T1000 (cell line): Measurements from ENCODE around the gene RNF213.
A peak's percentile ranks its signal among the peaks of the same experiment; 100 is the strongest.

Source experiments
- DNase-seq: peaks from one replicate; lab custom pipeline; 2025; ENCODE audit warnings: mixed read lengths; lab: John Stamatoyannopoulos, UW

RNF213 gene

DNA sequence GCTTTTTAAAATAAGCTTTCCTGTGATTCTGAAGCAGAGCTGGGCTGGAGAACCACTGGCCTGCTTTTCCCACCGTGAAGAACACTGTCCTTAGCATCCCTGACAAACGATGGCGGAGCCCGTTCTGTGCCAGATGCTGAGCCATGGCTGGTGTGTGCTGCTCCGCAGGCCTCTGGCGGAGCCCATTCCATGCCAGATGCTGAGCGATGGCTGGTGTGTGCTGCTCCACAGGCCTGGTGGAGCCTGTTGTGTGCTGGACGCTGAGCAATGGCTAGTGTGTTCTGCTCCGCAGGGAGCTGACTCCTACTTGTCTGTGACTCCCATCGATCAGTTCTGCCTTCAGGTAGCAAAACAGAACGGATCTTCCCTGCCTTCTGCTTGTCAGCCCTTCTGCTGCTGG lies 158.6 kb downstream of the RNF213 start:
- no peak for DNase-seq

GRCh38 chr17:80421381-80422090 lies 160.9 kb downstream of the RNF213 start:
- no peak for DNase-seq

DNA sequence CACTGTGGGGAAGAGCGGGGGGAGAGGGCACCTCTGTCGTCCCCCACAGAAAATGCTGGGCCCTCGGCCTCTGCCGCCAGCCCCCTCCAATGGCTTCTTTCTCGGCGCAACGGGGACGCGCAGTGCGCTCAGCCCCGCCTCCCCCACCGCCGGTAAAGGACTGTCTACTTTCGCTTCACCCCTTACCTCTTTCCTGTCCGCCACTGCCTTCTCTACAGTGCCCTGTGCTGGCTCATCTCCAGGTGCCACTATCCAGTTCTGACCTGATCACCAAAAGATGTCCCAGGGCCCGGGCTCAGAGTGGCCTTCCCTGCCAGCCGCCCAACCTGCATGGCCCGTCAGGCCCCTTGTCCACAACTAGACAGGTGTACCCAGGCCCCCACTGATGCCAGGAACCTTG lies 161.6 kb downstream of the RNF213 start:
- DNase-seq, result no peak

DNA sequence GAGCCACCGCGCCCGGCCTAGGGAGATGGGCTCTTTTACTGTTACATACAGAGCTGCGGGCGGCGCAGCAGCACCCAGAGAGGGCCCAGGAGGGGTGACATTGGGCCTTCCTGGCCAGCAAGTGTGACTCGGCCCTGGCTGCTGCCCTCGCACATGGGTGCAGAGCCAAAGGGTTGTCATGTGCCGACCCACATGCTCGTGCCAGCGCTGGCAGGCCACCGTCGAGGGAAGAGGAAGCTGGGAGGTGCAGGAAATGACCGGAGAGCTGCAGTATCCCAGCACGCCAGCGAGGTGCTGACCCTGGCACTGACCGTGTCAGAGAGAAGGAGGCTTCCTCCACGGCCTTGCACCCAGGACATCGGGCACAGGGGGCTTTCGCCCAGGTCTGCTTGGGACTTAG lies 162.3 kb downstream of the RNF213 start:
- DNase-seq, result no peak

- no peak for DNase-seq
Measured at GRCh38 chr17:80423536-80424225, 163.0 kb downstream of the RNF213 start.

GRCh38 chr17:80424261-80424660 lies 163.6 kb downstream of the RNF213 start:
- DNase-seq, result no peak

GRCh38 chr17:80424878-80425765 lies 164.5 kb downstream of the RNF213 start:
- no peak for DNase-seq

GRCh38 chr17:80425835-80426426 lies 165.3 kb downstream of the RNF213 start:
- no peak for DNase-seq

GRCh38 chr17:80426671-80427326 lies 166.1 kb downstream of the RNF213 start:
- DNase-seq, result peak; percentile 49

- no peak for DNase-seq
Measured at GRCh38 chr17:80427366-80428282, 167.0 kb downstream of the RNF213 start.

- DNase-seq, result no peak
Measured at GRCh38 chr17:80428363-80428762, 167.7 kb downstream of the RNF213 start.

DNA sequence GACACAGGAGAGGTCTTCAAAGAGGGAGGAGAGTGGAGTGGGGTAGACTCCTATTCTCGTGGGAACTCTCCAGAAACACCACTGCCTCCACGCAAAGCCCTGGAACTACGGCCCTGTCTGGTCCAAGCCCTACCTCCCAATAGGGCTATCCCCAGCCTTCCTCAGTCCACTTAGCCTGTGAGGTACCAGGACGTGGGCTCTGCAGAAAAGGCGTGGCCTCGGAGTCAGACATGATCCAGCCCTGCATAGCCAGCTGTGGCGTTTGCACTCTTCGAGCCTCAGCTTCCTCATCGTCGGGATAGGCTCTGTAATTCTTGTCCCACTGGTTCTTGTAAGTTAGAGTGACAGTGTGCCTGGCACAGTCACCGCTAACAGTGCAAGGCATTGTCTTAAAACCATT lies 168.1 kb downstream of the RNF213 start:
- no peak for DNase-seq

- no peak for DNase-seq
Measured at GRCh38 chr17:80429356-80430275, 169.0 kb downstream of the RNF213 start.

DNA sequence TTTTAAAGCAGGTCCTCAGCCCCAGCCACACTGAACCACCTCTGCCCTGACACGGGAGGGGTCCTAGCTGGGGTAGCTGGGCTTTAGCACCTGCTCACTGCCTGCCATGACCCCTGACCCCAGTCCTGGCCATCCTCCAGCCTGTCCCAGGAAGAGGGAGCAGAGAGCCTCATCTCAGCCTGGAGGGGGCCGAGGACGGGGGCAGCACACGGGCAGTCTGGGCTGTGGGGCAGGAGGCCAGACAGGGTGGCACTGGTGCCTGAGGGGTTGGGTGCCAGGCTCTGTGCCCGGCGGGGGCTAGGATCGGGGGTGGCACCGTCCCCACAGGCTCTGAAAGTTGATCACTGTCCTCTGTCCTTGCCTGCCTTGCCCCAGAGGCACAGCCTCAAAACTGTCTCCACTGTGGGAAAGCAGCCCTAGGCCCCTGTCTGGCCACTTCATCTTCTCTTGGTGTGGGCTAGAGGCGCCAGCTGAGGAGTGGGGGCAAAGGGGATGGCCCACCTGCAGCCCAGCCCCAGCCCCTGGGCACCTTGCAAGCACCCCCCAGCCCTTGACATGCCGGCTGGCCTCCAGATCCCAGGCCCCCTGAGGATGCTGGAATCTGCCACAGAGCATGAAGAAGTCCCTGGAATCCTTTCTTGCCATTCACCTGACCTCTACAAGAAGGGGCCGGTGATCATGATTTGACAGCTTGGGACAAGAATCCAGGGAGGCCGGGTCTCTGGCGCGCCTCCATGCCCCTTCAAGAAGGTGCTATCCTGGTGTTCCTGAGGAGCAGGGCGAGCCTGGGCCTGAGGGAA lies 170.0 kb downstream of the RNF213 start:
- no peak for DNase-seq

DNA sequence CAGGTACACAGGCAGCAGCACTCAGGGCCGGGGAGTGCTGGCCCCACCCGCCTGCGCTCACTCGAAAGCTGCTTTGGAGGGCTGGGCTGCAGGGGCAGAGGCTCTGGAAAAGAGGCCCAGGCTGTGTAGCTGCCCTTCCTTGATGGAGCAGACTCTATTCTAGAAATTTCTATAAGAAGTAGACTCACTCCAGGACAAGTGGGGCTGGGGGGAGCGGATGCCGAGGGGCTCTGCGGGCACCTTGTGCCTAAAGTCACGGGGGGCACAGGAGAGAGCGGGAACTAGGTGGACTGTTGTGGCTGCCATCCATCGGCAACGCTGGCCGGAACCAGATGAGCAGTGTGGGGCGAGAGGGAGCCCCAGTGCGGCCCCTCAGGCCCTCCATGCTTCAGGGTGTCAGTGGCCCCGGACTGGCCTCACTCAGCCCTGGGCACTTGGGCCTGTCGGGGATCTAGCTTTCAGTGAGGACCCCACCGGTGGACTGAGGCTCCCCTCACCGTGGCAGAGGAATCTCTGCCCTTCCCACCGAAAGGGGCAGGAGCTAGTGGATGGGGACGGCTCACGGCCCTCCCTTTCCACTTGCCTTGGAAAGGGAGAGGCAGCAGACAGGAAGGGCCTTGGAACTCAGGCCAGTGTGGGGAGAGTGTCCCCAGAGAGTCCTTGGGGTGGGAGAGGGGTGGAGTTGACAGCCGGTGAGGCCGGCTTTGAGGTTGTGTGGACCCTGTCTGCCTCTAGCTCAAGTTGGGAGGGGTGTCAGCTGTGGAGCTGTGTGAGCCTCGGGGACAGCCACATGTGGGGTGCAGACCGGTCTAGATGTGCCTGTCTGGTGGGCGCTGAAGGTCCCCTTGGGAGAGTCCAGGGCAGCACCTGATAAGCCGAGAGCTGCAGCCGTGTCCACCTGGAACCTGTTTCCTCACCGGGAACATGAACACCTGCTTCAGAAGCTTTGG lies 170.9 kb downstream of the RNF213 start:
- no peak for DNase-seq

DNA sequence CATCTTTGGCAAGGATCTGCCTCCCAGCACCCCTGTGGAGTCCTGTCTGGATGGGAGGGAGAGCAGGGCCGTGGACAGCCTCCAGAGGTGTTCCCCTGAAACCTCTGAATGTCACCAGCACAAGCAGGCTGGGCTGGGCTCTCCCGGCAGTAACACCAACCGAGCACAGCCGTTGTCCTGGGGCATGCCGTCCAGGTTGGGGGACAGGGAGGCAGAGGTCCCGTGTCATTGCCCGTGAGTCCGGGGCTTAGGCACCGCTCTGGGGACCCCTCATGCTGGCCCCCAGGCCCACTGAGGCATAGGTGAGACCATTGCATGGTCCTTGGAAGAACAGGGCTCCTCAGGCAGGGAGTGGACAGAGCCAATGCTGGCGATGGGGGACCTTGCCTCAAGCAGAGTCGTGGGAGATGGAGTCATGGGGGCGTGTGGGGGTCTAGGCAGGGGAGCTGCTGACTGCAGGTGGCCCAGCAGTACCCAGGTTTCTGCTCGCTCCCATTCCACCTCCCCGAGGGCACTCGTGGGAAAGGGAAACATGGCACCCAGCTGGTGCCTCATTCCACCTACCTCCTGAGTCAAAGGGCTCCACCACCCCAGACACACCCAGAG lies 171.8 kb downstream of the RNF213 start:
- no peak for DNase-seq

DNA sequence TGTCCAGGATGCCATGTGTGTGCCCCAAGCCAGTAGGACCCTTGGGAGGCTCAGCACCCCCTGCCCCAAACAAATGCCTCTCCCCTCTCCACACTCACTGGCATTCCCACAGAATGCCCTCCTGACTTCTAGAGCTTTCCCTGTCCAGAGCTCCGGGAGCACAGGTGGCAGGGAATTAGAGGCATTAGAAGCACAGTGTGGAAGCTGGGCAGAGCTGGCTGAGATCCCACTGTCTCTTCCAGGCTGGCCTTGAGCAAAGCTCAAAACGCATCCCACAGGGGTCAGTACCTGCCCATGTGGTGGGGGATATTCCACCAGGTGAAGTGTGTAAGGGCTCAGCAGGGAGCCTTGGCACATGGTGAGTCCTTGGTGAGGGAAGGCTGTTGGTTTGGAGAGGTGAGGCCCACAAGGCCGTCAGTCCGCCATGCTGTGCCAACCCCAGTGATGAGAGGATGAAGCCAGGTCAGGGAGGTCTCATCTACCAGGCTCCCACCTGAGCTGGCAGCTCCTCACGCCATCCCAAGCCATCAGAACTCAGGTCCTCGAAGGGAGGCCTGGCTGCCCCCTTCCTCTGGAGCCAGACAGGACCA lies 172.4 kb downstream of the RNF213 start:
- DNase-seq, result no peak
